ENCODE measurements around the gene ERMP1.
A peak's percentile ranks its signal among the peaks of the same experiment; 100 is the strongest.

The ERMP1 gene

DNA sequence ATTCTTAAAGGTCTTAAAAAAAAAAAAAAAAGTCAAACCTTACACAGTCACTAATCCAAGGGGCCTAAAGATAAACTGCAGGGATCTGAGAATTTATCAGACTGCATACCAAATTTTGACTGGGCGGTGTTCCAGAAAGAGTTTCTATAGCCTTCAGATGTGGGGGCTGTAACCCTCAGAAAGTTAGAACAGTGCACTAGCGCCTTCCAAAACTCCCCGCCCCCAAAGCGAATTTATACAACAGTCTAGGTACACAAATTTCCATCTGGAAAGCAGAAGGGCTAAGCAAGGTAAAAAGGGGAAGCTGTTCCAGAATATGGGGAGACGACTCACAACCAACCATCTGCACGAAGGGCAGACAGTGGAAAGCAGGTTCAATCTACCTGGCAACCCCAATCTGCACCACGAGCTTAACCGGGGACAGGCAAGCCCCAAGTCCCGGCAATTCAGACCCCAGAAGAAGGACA lies 813 bp downstream of the ERMP1 start:
- TF ChIP-seq, protein P1, sequence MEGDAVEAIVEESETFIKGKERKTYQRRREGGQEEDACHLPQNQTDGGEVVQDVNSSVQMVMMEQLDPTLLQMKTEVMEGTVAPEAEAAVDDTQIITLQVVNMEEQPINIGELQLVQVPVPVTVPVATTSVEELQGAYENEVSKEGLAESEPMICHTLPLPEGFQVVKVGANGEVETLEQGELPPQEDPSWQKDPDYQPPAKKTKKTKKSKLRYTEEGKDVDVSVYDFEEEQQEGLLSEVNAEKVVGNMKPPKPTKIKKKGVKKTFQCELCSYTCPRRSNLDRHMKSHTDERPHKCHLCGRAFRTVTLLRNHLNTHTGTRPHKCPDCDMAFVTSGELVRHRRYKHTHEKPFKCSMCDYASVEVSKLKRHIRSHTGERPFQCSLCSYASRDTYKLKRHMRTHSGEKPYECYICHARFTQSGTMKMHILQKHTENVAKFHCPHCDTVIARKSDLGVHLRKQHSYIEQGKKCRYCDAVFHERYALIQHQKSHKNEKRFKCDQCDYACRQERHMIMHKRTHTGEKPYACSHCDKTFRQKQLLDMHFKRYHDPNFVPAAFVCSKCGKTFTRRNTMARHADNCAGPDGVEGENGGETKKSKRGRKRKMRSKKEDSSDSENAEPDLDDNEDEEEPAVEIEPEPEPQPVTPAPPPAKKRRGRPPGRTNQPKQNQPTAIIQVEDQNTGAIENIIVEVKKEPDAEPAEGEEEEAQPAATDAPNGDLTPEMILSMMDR (IDR thresholded peaks at IDR 0.05; ENCODE audit: low read depth, low read length): no peak
- TF ChIP-seq EZH2phosphoT487 (IDR thresholded peaks at IDR 0.05; ENCODE audit: low read depth): no peak
- Histone ChIP-seq H3K27me3 (ENCODE audit: low read depth, low read length) (no peaks in the 10 kb centered on the region), H3K4me2 (ENCODE audit: low read length) (peak overlapping the region; percentile 76), H3K36me3 (replicated peaks; ENCODE audit: low read depth, low read length) (no peaks in the 10 kb centered on the region), H3K79me2 (ENCODE audit: low read length) (peaks cover 15% of the 10 kb centered on the region), H4K20me1 (ENCODE audit: insufficient read depth, low read length) (no peaks in the 10 kb centered on the region; the same call in 1 of the 2 replicates), H3K4me3 (ENCODE audit: low read length) (peak overlapping the region; percentile 94), H2AFZ (ENCODE audit: low read depth, low read length) (peak overlapping the region; percentile 70), H3K4me1 (ENCODE audit: low read length) (peaks cover 30% of the 10 kb centered on the region), H3K27ac (ENCODE audit: low read length) (peak overlapping the region; percentile 25; the same call in 1 of the 2 replicates), H3K9ac (ENCODE audit: low read length) (peak overlapping the region; percentile 73), H3K9me3 (ENCODE audit: insufficient read depth, low read length) (no peaks in the 10 kb centered on the region)

DNA sequence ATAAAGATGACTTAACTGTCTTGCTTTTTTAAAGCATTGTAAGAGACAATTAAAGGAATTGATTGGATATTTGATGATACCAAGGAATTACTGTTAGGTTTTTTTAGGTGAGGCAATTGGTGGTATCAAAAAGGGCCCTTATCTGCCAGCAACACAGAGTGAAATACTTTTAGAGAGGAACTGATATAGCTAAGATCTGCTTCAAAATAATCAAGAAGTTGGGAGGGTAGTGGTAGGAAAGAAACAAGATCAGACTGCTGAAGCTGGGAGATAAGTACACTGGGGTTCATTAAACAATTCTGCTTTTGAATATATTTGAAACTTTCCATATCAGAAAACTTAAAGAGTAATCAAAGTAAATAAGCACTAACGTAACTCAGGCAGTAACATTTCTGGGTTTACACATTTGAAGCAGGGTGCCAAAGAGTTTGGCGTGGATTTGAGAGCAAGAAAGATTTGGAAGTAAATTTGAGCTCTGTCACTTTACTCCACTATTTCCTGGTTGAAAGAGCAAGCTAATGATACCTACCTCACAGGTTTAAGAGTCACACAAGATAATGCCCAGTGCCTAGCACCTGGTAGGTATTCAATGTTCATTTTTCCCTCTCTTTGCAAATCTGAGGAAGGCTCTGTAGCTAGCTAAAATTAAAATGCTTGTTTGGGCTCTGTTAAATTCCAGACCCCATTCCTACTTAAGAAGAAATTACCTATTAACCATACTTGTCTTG lies 6.9 kb downstream of the ERMP1 start:
- no peak overlapping the region for H3K4me3 ChIP-seq (ENCODE audit: low read length)
- H3K4me2 ChIP-seq (ENCODE audit: low read length): no peak overlapping the region
- H3K79me2 ChIP-seq (ENCODE audit: low read length): peaks cover under 1% of the 10 kb centered on the region; the same call in 1 of the 2 replicates
- H3K9me3 ChIP-seq (ENCODE audit: insufficient read depth, low read length): no peaks in the 10 kb centered on the region
- H3K4me1 ChIP-seq (ENCODE audit: low read length): peaks cover 12% of the 10 kb centered on the region
- peaks cover 31% of the 10 kb centered on the region for H3K36me3 ChIP-seq (replicated peaks; ENCODE audit: low read depth, low read length)
- TF ChIP-seq EZH2phosphoT487 (IDR thresholded peaks at IDR 0.05; ENCODE audit: low read depth): no peak
- TF ChIP-seq, protein P1 (IDR thresholded peaks at IDR 0.05; ENCODE audit: low read depth, low read length): no peak
- no peak overlapping the region for H3K27ac ChIP-seq (ENCODE audit: low read length)
- H4K20me1 ChIP-seq (ENCODE audit: insufficient read depth, low read length): no peaks in the 10 kb centered on the region; the same call in 1 of the 2 replicates
- no peak overlapping the region for H2AFZ ChIP-seq (ENCODE audit: low read depth, low read length)
- H3K9ac ChIP-seq (ENCODE audit: low read length): no peak overlapping the region
- no peaks in the 10 kb centered on the region for H3K27me3 ChIP-seq (ENCODE audit: low read depth, low read length)

DNA sequence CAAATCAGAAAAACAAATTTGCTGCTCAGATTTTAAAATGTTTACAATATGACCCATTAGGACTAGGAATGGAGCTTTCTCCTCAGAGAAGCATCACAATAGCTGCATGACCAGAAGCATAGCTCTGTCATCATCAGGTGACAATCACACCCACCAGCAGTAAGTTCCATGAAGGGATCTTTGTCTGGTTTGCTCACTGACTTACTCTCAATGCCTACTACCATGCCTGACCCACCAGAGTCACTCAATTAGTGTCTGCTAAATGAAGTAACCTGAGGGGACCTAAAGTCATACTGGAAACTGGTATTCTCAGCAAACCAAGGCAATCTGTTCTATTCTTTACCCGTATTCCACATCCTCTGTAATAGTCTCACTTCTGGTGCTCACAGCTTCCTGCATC lies 7.7 kb downstream of the ERMP1 start:
- H3K4me3 ChIP-seq (ENCODE audit: low read length): no peak overlapping the region
- H3K79me2 ChIP-seq (ENCODE audit: low read length): no peaks in the 10 kb centered on the region
- no peaks in the 10 kb centered on the region for H4K20me1 ChIP-seq (ENCODE audit: insufficient read depth, low read length)
- TF ChIP-seq EZH2phosphoT487 (IDR thresholded peaks at IDR 0.05; ENCODE audit: low read depth): no peak
- TF ChIP-seq, protein P1 (IDR thresholded peaks at IDR 0.05; ENCODE audit: low read depth, low read length): no peak
- no peak overlapping the region for H3K27ac ChIP-seq (ENCODE audit: low read length)
- peaks cover 31% of the 10 kb centered on the region for H3K36me3 ChIP-seq (replicated peaks; ENCODE audit: low read depth, low read length)
- H2AFZ ChIP-seq (ENCODE audit: low read depth, low read length): no peak overlapping the region
- H3K4me1 ChIP-seq (ENCODE audit: low read length): peaks cover 12% of the 10 kb centered on the region
- no peaks in the 10 kb centered on the region for H3K27me3 ChIP-seq (ENCODE audit: low read depth, low read length)
- H3K9me3 ChIP-seq (ENCODE audit: insufficient read depth, low read length): no peaks in the 10 kb centered on the region
- no peak overlapping the region for H3K4me2 ChIP-seq (ENCODE audit: low read length)
- H3K9ac ChIP-seq (ENCODE audit: low read length): no peak overlapping the region

DNA sequence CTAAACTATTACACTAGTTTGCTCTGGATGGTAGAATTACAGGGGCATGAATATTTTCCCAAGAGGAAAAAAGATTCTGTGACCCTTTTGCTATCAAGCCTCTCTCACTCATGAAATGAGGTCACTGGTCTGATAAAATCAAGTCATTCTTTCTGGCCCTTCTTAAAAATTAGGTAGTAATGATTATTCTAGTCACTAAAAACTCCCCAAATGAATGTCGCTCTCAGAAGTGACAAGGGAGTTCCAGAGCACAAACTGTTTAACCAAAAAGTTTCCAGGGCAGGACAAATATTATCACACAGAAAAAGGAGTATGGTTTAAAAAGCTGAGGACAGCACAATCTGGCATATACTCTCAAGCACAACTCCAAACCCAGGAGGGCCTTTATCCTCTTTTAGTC lies 12.5 kb downstream of the ERMP1 start:
- no peaks in the 10 kb centered on the region for H3K27me3 ChIP-seq (ENCODE audit: low read depth, low read length)
- H2AFZ ChIP-seq (ENCODE audit: low read depth, low read length): no peak overlapping the region
- no peaks in the 10 kb centered on the region for H3K4me1 ChIP-seq (ENCODE audit: low read length)
- H3K27ac ChIP-seq (ENCODE audit: low read length): no peak overlapping the region
- no peaks in the 10 kb centered on the region for H3K9me3 ChIP-seq (ENCODE audit: insufficient read depth, low read length)
- TF ChIP-seq EZH2phosphoT487 (IDR thresholded peaks at IDR 0.05; ENCODE audit: low read depth): no peak
- TF ChIP-seq, protein P1 (IDR thresholded peaks at IDR 0.05; ENCODE audit: low read depth, low read length): no peak
- H3K36me3 ChIP-seq (replicated peaks; ENCODE audit: low read depth, low read length): peaks cover 33% of the 10 kb centered on the region
- no peak overlapping the region for H3K4me3 ChIP-seq (ENCODE audit: low read length)
- H4K20me1 ChIP-seq (ENCODE audit: insufficient read depth, low read length): no peaks in the 10 kb centered on the region
- H3K4me2 ChIP-seq (ENCODE audit: low read length): no peak overlapping the region
- no peak overlapping the region for H3K9ac ChIP-seq (ENCODE audit: low read length)
- H3K79me2 ChIP-seq (ENCODE audit: low read length): no peaks in the 10 kb centered on the region

Data from OCI-LY3 (cell line).